ENCODE measurements around the gene NHEJ1. TPM values are rescaled to one million over a fixed set of nuclear protein-coding genes. Genes with fewer than 3 reads are reported as not detected.

The NHEJ1 gene
- total RNA-seq, 1 experiment from 2014 or later, result 22.3 TPM

Small RNA genes within 50 kb of the gene (microRNA-seq; reads per million reads assigned to microRNA genes)
- not detected for gene MIR3131 (ENCODE audit: borderline number of aligned reads)

Other genes with a start within 250 kb of the NHEJ1 start
- 0.16 to 0.46 TPM (median 0.26 TPM) in 3 replicates for gene CDK5R2, start 201.1 kb downstream of the NHEJ1 start, total RNA-seq (2021)
- not detected in 3 replicates for gene FEV, start 175.6 kb downstream of the NHEJ1 start, total RNA-seq (2021)
- not detected in 3 replicates for gene CRYBA2, start 167.4 kb downstream of the NHEJ1 start, total RNA-seq (2021)
- gene CFAP65, start 119.3 kb downstream of the NHEJ1 start, total RNA-seq (2021), result 0.44 to 1.0 TPM (median 0.48 TPM) in 3 replicates
- gene IHH, start 99.9 kb downstream of the NHEJ1 start, total RNA-seq (2021), result 0.11 TPM in 1 of 3 replicates, not detected in the others
- gene SLC23A3, start 9.2 kb upstream of the NHEJ1 start, total RNA-seq (2021), result 0.41 to 0.59 TPM (median 0.55 TPM) in 3 replicates
- 26.7 to 32.8 TPM (median 29.5 TPM) in 3 replicates for gene CNPPD1, start 16.1 kb upstream of the NHEJ1 start, total RNA-seq (2021)
- 50.2 to 60.2 TPM (median 52.8 TPM) in 3 replicates for gene RETREG2, start 17.5 kb upstream of the NHEJ1 start, total RNA-seq (2021)
- gene ZFAND2B, start 46.0 kb upstream of the NHEJ1 start, total RNA-seq (2021), result 19.5 to 21.1 TPM (median 20.2 TPM) in 3 replicates
- gene ABCB6, start 58.1 kb upstream of the NHEJ1 start, total RNA-seq (2021), result 42.1 to 45.3 TPM (median 44.8 TPM) in 3 replicates
- gene ATG9A, start 68.8 kb upstream of the NHEJ1 start, total RNA-seq (2021), result 42.9 to 48.4 TPM (median 46.7 TPM) in 3 replicates
- 56.9 to 70.4 TPM (median 58.0 TPM) in 3 replicates for gene ANKZF1, start 69.0 kb upstream of the NHEJ1 start, total RNA-seq (2021)
- 5.2 to 6.4 TPM (median 6.1 TPM) in 3 replicates for gene GLB1L, start 84.6 kb upstream of the NHEJ1 start, total RNA-seq (2021)
- gene STK16, start 84.7 kb upstream of the NHEJ1 start, total RNA-seq (2021), result 27.4 to 28.8 TPM (median 27.5 TPM) in 3 replicates
- 0.20 TPM in 1 of 3 replicates, not detected in the others for gene TUBA4B, start 92.4 kb upstream of the NHEJ1 start, total RNA-seq (2021)
- gene TUBA4A, start 93.1 kb upstream of the NHEJ1 start, total RNA-seq (2021), result 40.8 to 58.7 TPM (median 52.3 TPM) in 3 replicates
- gene DNAJB2, start 118.6 kb upstream of the NHEJ1 start, total RNA-seq (2021), result 36.1 to 42.8 TPM (median 40.3 TPM) in 3 replicates
- gene PTPRN, start 148.6 kb upstream of the NHEJ1 start, total RNA-seq (2021), result 3.8 to 5.7 TPM (median 5.2 TPM) in 3 replicates
- gene RESP18, start 171.9 kb upstream of the NHEJ1 start, total RNA-seq (2021), result not detected in 3 replicates
- gene DNPEP, start 227.1 kb upstream of the NHEJ1 start, total RNA-seq (2021), result 65.8 to 70.2 TPM (median 67.6 TPM) in 3 replicates